ENCODE measurements around the gene MAD1L1. TPM values are rescaled to one million over a fixed set of nuclear protein-coding genes. Genes with fewer than 3 reads are reported as not detected.

Gene MAD1L1
- total RNA-seq, 2 experiments from 2014 or later, result 58.3 to 65.3 TPM

GRCh38 chr7:2150445-2150815 is 82.3 kb downstream of the MAD1L1 start:
- ChIA-PET CTCF (ENCODE audit: unreplicated experiment) (no interaction called here), POLR2A (no interaction called here)
- BruUV-seq (replicated peaks), result no TSS peak
- TF ChIP-seq EZH2phosphoT487 (IDR thresholded peaks at IDR 0.05; ENCODE audit: borderline replicate concordance, low read depth, low read length) (no peak), CTCF (conservative IDR thresholded peaks at IDR 0.05; ENCODE audit: low read length) (no peak)
- no peaks in the 10 kb centered on the region for H3K79me2 ChIP-seq (ENCODE audit: insufficient read depth, low read depth, low read length)
- DNase-seq (ENCODE audit: low spot score), result no peak
- intact Hi-C loops (cut with micrococcal nuclease; ENCODE audit: unreplicated experiment), result no loop called here
- no peak overlapping the region for H3K4me2 ChIP-seq (ENCODE audit: low read length)
- no peak overlapping the region for H2AFZ ChIP-seq (ENCODE audit: low read length)
- no peaks in the 10 kb centered on the region for H3K4me1 ChIP-seq (ENCODE audit: insufficient read depth, low read length, poor library complexity, severe bottlenecking)
- no peaks in the 10 kb centered on the region for H4K20me1 ChIP-seq (ENCODE audit: insufficient read depth, low read length)
- H3K9me3 ChIP-seq (ENCODE audit: low read length), result no peaks in the 10 kb centered on the region
- H3K36me3 ChIP-seq (ENCODE audit: insufficient read depth, low read length), result peaks cover 6% of the 10 kb centered on the region; the same call in 1 of the 2 replicates
- H3K27ac ChIP-seq (ENCODE audit: low read depth, low read length, poor library complexity, severe bottlenecking), result no peak overlapping the region
- H3K4me3 ChIP-seq (ENCODE audit: low read depth, low read length, poor library complexity, severe bottlenecking), result no peak overlapping the region
- H3K9me2 ChIP-seq (ENCODE audit: insufficient read depth, low read length), result no peaks in the 10 kb centered on the region

GRCh38 chr7:2149672-2150444 is 82.9 kb downstream of the MAD1L1 start:
- intact Hi-C loops (cut with micrococcal nuclease; ENCODE audit: unreplicated experiment), result loop anchor here (2.0 kb wide), 1 partner anchor 49 kb away; no protein-coding TSS in a partner anchor
- CTCF ChIA-PET (ENCODE audit: unreplicated experiment), result no interaction called here
- H3K4me2 ChIP-seq (ENCODE audit: low read length), result no peak overlapping the region

More at GRCh38 chr7:2149672-2150444, 82.9 kb downstream of the MAD1L1 start:
- no peaks in the 10 kb centered on the region for H3K79me2 ChIP-seq (ENCODE audit: insufficient read depth, low read depth, low read length)
- TF ChIP-seq CTCF (conservative IDR thresholded peaks at IDR 0.05; ENCODE audit: low read length), result no peak
- no peak for TF ChIP-seq EZH2phosphoT487 (IDR thresholded peaks at IDR 0.05; ENCODE audit: borderline replicate concordance, low read depth, low read length)
- POLR2A ChIA-PET, result no interaction called here
- DNase-seq (ENCODE audit: low spot score), result no peak
- H3K4me1 ChIP-seq (ENCODE audit: insufficient read depth, low read length, poor library complexity, severe bottlenecking), result no peaks in the 10 kb centered on the region
- H3K9me2 ChIP-seq (ENCODE audit: insufficient read depth, low read length), result no peaks in the 10 kb centered on the region
- BruUV-seq (replicated peaks), result no TSS peak
- H3K9me3 ChIP-seq (ENCODE audit: low read length), result no peaks in the 10 kb centered on the region
- H4K20me1 ChIP-seq (ENCODE audit: insufficient read depth, low read length), result no peaks in the 10 kb centered on the region
- peaks cover 12% of the 10 kb centered on the region for H3K36me3 ChIP-seq (ENCODE audit: insufficient read depth, low read length)
- H3K27ac ChIP-seq (ENCODE audit: low read depth, low read length, poor library complexity, severe bottlenecking), result no peak overlapping the region
- no peak overlapping the region for H3K4me3 ChIP-seq (ENCODE audit: low read depth, low read length, poor library complexity, severe bottlenecking)
- no peak overlapping the region for H2AFZ ChIP-seq (ENCODE audit: low read length)

Measured in OCI-LY7 (cell line).